ENCODE data around the gene LIPK. TPM values are rescaled to one million over a fixed set of nuclear protein-coding genes. Genes with fewer than 3 reads are reported as not detected.

LIPK gene, protein sequence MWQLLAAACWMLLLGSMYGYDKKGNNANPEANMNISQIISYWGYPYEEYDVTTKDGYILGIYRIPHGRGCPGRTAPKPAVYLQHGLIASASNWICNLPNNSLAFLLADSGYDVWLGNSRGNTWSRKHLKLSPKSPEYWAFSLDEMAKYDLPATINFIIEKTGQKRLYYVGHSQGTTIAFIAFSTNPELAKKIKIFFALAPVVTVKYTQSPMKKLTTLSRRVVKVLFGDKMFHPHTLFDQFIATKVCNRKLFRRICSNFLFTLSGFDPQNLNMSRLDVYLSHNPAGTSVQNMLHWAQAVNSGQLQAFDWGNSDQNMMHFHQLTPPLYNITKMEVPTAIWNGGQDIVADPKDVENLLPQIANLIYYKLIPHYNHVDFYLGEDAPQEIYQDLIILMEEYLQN
- not detected in 2 replicates for total RNA-seq

DNA sequence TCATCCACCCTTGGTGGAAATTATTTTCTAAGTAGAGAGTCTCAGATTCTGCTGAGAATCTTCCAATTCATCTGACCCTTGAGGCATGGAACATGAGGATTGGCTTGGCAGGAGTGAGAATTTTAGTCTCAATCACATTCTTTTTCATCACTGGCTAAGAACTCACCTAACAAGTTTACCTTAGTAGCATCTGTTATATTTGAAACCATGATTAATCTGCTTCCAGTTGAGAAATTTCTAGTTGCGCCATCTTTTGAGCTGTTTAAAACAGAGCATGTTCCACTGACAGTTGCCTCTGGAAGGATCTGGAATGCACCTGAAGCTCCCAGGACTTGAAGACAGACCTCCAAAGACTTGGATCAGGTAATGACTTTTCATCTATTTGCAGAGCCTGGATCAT, at the start of gene LIPK:
Gene LIPK, plus strand, starts transcription at position 292 of the 400 bp plus-strand sequence. CDS start 18,295 bp downstream, outside the sequence.

DNA sequence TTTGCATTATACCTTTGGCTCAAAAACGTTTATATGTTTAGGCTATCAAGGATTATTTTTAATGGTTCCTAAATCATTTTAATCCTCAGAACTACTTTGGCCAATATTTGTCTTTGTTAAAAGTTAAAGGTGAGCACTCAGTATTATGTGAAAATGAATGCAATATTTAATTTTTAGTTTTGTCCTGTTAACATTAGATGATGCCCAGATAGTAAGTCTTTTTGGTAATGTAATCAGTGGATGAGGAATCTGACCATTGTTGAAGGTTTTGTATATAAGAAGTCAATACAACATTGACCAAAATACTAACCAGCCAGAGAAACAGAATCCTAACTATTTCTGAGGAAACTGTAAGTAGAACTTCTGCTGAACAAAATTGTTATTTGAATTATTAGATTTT, 41.9 kb upstream of the LIPK start, which contains the start of gene LIPF:
Gene LIPF, plus strand, starts transcription at position 301 of the 400 bp plus-strand sequence. CDS start 2,856 bp downstream, outside the sequence.

DNA sequence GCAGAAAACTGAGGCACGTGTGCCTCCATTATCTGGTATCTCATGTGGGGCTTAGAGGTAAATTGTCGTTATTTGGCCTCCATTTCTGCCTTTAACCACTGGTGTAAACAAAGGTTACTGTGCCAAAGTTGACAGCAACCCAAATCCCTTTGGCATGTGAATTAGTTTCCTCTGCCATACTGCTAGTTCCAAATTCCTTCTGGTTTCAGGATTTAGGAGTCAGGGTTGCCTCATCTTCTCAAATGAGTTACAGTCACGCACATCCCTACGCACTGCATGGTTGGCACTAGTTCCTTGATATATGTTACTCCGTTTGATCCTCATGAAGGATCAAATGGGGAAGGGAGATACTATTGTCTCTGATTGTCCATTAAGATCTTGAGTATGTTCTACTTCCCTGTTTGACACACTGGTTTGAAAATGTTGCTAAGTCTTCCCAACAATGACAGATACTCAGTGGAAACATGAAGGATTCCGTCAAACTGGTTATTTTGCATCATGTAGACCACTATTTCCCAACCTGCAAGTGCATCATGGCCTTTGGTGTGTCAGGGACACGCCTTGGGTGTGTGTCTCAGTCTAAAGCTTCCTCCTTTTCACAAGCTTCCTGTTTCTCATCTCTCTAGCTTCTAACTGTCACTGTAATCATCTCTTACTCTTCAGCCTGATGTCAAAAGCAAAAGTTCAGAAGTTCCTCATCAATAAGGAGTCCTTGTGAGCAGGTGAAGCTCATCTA, 53.5 kb downstream of the LIPK start, which contains the start of gene LIPN:
Gene LIPN, plus strand, starts transcription at position 655 of the 736 bp plus-strand sequence. CDS start 1,386 bp downstream, outside the sequence.

Other genes starting within 250 kb of the LIPK start
- 9.3 and 16.3 TPM in 2 replicates for gene RNLS, start 122.9 kb upstream of the LIPK start, total RNA-seq
- not detected in 2 replicates for gene LIPJ, start 119.5 kb upstream of the LIPK start, total RNA-seq
- gene LIPF, start 41.8 kb upstream of the LIPK start, total RNA-seq, result not detected in 2 replicates
- not detected in 2 replicates for gene LIPN, start 53.8 kb downstream of the LIPK start, total RNA-seq
- gene LIPM, start 96.5 kb downstream of the LIPK start, total RNA-seq, result not detected in 2 replicates
- 0.31 and 0.42 TPM in 2 replicates for gene ANKRD22, start 145.6 kb downstream of the LIPK start, total RNA-seq
- 4.9 and 5.2 TPM in 2 replicates for gene STAMBPL1, start 174.0 kb downstream of the LIPK start, total RNA-seq
- 19.4 and 22.3 TPM in 2 replicates for gene ACTA2, start 246.5 kb downstream of the LIPK start, total RNA-seq